GM19043 (cell line): Measurements from ENCODE around the gene E2F7.

Source experiments
- ATAC-seq: cut with Tn5 transposase; IDR thresholded peaks from one replicate; pipeline ENCODE4 v1.9.1; 2021; ENCODE audit warnings: low read depth; ENCODE audit not compliant: unreplicated experiment

The E2F7 gene

DNA sequence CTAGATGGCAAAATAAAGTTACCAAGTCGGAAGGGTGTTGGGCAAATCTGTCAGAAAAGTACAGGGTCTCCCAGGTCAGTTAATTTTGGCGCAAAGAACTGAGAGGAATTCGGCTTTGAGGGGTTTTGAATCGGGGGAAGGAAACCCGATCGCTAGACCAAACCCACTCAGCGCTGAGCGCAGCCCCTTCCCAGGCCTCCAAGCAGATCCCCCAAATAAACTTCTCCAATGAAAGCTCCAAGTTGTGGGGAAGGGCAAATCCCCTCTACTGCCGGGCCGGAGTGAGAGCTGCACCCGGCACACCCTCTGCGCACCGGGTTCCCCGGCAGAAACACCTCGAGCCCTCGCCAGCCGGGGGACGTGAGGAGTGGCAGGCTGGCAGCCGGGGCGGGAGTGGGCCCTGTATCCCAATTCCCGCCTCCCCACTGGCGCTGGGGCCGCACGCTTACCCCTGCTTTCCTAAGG lies 441 bp downstream of the E2F7 start:
- ATAC-seq, result peak; percentile 2

DNA sequence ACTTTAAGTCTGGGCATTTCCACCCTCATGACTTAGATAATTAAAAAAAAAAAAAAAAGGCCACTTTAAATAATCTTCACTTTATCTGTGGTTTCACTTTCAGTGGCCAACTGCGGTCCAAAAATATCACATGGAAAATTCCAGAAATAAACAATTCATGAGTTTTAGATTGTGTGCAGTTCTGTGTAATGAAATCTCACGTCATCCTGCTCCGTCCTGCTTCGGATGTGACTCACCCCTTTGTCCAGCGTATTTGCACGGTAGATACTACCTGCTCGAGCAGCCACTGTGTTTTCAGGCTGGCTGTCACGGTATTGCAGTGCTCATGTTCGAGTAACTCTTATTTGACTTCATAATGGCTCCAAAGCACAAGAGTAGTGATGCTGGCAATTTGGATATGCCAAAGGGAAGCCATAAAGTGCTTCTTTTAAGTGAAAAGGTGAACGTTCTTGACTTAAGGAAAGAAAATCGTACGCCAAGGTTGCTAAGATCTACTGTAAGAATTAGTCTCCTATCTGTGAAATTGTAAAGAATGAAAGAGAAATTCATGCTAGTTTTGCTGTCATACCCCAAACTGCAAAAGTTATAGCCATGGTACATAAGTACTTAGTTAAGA lies 2.4 kb downstream of the E2F7 start:
- peak; percentile 16 for ATAC-seq

DNA sequence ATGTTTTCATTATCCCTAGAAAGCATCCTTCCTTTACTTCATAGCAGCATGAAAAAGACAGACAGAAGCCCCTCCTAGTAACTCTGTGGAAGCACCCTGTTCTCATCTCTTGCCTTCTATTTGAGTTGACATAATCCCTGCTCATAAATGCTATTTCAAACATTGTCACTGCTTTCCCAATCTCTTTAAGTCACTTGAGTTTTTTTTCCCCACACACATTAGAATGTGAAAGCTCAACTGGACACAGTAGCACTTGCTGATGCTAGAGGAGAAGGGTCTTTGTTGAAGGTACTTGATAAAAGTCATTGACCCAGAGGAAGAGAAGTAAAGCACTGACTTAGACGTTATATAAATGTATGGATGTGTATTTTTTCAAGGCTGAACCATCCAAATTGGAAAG lies 3.0 kb downstream of the E2F7 start:
- no peak for ATAC-seq

DNA sequence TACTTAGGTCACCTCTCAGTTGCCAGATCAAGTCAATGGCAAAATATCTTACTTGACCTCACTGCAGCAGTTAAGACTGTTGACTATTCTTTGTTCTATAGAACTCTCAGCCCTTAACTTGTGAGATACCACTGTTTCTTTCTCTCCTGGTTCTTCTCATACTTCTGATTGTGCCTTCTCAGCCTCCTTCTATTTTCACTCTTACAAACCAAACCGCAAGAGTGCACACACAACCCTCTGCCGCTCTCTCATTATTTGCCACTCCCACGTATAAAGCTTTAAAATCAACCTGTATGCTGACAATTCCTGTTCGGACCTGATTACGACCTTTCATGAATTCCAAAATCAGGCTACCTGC lies 4.5 kb downstream of the E2F7 start:
- ATAC-seq, result peak; percentile 27

DNA sequence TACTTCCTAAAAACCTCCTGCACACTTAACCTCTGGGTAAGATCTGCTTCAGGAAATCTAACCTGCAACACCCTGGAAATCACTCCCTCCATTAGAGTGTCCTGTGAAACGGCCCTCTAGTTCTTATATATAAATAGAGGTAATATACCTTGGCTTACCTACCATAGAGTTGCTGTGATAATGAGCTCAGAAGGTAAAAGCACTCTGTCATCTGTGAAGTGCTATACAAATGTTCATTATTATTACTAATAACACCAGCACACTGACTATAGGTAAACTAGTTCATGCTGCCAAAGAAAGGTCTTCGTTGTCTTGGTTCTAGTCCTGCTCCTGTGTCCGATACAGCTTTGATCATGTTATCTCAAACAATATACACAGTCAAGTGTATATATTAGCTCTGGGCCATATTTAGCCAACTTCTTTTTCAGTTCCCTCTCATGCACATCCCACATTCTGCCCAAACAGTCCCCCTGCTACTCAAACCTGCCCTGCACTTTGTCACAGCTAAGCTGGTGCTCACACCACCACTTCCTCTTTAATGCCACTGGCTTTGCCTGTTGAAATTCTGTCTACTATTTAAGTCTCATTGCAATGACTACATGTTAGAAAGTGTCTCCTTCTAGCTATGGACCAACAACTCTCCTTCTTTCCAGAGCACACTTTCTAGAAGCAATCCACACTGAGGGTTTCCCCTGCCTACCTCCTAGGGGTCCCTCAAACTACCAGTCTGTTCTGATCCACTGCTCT lies 5.1 kb downstream of the E2F7 start:
- peak; percentile 65 for ATAC-seq

DNA sequence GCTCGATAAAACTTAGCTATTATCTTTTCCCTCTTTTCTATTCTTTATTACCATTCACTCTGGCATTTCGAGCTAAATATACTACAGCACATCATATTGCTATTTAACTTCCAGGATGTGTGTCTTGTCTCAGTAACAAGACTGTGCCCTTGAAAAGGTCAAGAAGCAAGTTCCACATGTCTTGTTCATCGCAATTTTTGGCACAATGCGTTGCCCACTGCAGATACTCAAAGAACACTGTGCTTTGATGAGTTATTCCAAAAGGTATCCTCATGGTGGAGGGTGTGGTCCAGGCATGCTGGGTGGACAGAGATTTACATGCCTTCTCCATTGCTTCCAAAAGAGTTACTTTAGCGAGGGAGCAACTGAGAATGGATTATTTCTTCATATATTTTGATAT lies 6.6 kb downstream of the E2F7 start:
- no peak for ATAC-seq

DNA sequence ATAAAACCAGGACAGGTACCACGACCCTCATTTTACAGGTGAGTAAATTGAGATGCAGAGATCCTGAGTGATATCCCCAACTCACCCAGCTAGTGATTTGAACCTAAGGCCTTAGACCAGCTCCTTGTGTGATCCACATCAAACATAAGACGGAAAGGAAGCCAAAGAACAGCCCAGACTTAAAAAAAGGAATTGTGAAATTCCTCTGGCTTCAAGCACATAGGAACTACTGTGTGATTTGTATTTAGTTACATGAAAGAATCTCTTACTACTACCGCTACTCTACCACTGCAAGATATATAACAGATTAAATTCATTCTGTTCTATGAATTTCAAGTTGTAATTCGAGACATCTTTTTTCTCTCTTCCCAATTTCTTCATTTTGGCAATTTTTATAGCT lies 10.5 kb downstream of the E2F7 start:
- ATAC-seq, result no peak

DNA sequence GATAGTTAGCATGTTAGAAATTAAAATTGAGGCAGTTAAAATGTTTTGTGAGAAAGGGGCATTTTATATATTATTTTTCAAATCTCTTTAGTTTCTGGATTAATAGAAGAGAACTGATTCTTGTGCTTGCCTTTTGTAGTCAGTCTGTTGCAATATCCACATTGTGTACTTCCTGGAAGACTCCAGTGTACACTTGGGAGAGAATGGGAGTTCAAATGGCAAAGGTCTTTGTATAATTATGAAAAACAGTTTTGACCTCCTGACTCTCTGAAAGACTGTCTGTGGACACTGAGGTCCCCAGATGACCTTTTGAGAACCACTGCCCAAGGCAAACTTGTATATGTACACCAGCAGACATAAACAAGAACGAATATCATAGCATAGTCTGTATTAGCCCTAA lies 12.1 kb downstream of the E2F7 start:
- ATAC-seq, result no peak

DNA sequence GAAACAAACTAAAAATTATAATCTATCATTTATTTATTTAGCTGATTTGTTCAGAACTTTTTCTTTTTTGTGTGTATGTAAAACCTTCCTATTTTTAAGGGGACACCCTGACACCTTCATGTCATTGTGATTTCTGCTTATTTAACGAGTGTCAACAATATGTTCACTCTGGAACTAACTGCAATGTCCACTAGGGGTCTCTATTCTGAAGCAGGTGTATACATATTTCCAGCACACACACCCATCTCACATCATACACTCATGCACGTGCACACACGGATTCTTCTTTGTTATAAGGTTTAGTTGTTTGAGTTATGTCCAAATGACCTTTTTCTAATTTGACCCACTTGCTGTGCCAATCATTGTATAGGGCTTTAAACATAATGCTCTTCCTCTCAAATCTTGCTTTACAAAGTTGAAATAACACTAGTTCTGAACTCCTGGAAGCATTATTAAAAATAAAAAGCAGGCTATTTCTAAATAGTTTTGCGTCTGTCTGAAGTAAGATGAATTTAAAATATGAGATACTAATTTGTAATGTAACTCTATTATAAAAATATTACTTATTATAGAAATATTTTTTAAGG lies 15.5 kb downstream of the E2F7 start:
- peak; percentile 99 for ATAC-seq

DNA sequence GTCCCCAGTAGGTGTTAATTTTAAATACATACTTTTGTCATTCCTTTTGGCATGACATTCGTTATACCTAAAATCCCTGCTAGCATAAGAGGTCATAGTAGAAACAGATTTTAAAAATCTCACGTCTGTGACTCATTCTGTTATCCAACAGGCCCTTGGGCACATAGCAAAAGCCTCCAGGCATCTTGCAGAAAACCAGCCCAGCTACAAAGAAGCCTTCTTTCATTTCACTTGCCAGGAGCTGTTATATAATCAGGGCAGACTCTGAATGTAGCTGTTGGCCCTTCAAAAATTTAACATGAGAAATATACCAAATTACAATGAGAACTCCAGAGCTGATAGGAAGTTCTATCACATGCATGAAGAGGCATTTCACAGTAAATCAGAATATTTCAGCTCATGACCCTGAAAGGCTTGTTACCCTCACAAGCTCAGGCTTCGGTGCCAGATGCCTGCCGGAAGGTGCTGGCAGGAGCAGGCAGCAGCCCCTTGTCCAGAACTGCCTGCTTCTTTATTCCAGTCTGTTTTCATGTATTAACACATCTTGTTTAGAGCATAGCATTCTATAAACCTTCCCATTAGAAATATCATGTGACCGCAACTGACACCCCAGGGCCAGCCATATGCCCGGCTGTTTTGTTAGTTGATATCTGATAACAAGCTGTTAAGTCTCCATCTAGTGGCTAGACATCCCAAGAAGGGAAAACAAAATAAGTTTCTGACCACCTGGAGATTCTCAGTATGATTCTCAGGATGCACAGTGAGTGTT lies 17.8 kb downstream of the E2F7 start:
- ATAC-seq, result no peak

DNA sequence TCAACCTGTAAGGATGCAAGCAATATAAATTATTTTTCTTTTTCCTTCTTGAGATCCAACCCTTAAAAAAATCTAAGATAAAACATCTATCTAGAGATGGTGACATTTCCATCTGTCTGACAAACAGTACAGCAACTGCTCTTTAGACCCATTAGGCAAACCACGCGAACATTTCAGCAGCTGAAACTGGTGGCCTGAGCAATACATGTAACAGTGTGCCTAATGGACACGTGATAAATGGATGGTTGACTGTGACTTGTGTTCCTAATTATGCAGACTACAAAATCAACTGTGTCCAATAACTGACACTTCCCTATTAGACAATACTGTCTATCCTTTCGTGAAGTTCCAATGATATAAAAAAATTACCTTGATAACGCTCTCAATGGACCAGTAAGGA lies 18.9 kb downstream of the E2F7 start:
- ATAC-seq, result no peak

DNA sequence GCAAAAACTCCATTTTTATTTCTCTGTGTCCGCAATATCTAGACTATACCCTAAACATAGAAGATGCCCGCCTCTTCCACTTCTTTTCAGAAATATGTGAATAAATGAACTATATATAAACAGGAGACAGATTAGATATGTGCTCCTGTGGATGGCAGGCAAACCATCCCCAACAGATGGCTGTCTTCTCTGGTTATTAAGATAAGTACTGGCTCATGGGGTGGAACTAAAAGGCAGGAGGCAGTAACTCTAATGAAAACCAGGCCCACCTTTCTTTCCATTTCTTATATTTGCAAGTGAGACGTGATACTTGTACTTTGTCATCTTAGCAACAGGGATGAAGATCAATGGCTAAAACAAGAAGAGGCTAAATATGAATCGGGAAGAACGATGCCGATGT lies 20.2 kb downstream of the E2F7 start:
- ATAC-seq, result no peak

DNA sequence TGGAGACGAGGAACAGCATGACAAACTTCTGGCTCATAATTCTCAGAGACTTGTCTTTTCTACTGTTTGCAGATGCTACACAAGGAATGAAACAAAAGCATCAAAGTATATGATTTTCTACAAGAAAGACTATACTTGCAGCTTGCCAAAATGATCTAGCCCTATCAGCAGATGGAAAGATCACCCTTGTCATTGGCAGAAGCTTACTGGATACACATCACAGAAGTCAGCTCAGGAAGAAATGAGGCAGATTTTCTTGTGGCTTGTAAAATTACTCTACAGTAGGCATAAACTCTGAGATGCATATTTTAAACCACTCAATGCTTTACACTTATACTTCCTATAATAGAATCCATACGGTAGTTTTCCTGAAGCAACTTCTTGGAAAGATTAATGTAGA lies 20.6 kb downstream of the E2F7 start:
- ATAC-seq, result no peak

DNA sequence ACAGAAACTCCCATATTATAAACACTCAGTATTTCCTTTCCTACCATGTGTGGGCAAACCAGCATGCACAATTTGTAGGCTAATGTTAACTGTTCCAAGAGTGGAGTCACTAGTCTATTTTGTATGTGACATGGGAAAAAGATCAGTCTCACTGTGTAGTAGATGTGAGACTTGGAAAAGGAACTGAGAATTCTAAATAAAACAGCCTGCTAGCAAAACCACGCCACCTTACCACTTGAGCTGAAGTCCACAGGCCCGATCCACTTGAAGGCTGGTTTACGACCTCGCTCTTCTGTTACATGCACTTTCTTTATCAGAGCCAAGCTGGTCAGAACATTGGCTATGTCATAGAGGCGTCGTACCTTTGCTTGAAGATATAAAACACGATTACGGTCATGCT lies 22.5 kb downstream of the E2F7 start:
- ATAC-seq, result peak; percentile 54

DNA sequence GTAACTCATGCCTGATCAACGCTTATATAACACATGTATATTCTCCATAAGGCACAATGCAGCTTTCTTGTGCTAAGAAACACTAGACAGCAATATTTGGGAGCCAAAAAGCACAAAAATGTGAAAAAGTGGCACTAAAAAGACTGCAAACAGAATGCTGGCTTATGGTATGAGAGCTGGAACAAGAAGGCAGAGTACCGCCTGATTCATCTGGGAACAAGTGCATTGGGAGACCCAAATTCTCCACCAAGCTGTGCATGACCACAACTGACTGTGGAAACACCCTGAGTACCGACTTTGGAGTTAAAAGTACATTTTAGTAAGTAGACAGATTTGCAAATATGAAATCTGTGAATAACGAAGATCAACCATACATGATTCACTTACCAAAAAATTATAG lies 25.1 kb downstream of the E2F7 start:
- no peak for ATAC-seq

DNA sequence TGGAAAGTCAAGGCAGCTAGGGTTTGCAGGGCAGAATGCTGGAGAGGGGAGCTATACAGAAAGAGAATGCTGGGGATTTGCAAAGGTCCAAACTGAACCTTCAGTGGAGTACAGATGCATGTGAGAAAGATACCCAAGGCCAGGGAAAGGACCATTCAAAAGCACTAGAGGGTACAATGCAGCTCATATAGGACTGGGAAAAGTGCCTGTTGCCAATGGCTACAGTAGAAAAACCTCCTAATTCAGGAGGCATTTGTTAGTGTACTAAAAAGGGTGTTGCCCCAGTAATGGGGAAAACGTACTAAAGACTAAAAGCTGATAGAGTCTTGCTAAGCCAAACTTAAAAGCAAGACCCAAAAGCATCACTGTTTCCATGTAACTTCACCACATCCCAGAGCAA lies 30.1 kb downstream of the E2F7 start:
- ATAC-seq, result no peak

DNA sequence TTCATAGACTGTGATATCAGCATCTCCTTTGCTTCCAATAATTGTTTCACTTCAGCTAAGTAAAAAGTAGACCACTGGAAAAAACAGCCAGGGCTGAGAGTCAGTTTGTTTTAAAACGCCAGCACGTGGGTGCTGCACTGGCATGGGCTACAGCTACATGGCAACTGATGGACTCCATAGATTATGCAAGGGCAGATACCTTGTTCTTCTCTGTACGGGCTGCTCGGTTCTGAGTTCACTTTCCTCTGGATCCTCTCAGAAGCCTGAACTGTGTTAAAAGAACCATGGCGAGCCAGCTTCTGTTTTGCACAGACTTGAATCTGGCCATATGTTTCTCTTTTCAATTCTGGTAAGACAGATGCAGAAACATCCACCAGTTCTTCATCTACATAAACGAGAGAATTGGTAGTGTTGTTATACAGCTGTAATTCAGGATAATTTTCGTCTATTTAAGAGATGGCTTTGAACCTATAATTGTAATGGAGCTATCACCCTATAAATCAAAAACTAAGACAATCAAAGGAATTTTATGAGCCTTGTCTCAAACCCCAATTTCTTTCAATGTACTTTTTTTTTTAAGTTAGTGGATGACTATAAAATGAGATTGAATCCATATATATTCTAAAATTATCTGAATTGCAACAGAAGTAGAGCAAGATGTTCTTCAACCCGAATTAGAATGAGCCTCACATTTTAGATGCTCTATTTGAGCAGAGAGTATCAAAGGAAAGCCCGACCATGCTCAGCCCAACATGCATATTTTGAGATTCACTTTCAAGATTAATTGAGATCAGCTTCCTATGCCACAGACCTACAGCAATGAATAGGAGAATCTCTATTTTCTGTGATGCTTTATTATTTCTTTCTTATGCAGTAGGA lies 31.5 kb downstream of the E2F7 start:
- ATAC-seq, result no peak

DNA sequence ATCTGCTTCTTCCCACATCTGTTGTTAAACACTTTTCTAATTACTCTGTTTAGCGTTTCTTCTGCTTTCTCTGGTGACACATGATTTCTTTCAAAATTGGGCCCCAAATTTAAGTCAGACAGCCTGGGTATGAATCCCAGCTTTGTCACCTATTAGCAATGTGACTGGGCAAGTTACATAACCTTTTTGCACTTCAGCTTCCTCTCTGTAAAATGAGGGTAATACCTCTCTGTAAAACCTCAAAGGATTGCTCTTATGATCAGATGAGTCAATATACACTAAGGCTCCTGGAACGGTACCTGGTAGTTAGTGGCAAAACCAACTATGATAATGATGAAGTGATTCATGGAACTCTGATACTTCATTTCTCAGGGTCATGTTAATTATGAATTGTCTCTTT lies 33.0 kb downstream of the E2F7 start:
- no peak for ATAC-seq

DNA sequence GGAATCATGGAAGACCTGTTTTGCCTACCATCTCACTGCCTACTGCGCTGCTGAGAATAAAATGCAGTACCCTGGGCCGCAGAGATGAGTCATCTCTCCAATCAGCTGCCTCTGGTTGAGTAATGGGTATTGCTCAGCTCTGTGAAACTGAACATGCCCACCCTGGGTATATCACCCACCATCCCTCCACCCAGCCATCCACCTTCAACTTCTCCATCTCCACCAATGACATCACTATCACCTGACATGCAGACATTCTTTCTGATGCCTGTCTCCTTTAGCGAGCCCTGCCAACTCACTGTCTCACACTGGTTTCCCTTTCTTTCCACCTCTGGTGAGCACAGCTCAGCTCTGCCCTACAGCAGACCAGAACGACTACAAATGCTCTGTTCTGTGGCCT lies 33.6 kb downstream of the E2F7 start:
- no peak for ATAC-seq

DNA sequence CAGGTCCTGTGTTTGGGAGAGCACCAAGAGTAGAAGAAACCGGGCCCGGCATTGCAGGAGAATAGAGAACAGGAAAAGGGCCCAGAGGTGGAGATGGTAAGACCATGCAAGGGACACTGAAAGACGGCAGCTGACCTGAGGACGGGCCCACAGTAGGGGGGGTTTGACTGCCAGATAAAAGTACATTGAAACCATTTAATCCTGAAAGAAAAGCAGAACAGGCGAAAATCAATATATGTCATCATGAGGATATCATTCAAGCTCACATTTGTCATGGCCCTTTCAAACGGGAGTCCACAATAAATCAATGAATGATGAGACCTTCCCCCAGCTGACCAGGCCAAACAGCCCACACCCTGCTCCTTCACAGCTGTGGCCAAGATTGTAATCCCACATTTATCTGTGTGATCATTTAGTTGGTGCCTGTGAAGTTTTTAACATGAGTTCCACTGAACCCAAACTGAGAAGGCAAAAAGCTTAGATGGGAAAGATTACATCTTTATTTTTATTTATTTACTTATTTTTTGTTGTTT lies 39.5 kb downstream of the E2F7 start:
- ATAC-seq, result no peak
